Fibroblast of skin of right quadriceps (primary cell): Measurements from ENCODE around the gene PEX11A.

Experiments
- DNase-seq: peaks from one replicate; pipeline ENCODE4 v3.0.0-alpha.2; 2013

PEX11A gene

DNA sequence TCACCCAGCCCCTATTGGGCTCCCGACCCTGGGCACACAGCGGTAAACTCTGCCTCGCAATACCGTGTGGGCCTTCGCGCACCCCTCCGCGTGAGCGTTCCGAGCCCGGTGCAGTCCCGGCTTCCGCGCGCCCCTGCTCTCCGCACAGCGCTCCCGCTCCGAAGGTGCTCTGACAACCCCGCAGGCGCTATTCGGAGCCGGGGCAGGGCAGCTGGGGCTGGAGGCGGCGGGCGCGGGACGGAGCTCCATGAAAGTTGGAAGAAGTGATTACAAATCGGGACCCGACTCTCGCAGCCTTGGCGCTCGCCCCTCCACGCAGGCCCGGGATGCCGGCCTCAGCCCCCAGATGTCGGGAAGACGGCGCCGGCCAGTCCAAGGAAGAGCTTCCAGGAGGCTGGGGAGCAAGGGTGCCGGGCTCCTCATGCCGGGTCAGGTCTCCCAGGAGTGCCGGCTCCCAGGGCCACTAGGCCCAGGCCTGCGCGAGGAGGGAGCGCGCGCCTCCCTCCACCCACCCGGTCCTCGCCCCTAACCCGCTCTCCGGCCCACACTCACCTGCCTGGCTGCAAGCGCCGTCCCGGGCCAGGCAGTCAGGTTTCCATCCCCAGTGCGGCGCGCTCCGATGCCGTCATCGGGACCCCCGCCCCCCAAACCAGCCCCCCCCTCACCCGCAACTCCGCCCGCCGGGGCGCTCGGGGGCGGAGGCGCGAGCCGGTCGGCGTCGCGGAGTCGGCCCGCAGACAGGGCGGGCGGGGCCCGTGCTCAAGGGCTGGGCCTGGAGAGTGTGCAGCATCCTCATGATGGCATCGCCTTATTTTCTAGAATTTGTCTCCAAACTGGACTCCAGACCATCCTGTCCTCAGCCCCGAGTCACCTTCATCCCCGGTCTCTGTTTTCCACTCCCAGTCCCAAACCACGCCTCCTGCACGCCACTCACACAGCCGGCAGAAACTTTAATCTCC lies 35.4 kb downstream of the PEX11A start, which contains the start of gene KIF7:
TSS of gene KIF7 (minus strand) at position 621 of the 959 bp plus-strand sequence. CDS start 2,537 bp downstream, outside the sequence.
- peak; percentile 68 for DNase-seq

DNA sequence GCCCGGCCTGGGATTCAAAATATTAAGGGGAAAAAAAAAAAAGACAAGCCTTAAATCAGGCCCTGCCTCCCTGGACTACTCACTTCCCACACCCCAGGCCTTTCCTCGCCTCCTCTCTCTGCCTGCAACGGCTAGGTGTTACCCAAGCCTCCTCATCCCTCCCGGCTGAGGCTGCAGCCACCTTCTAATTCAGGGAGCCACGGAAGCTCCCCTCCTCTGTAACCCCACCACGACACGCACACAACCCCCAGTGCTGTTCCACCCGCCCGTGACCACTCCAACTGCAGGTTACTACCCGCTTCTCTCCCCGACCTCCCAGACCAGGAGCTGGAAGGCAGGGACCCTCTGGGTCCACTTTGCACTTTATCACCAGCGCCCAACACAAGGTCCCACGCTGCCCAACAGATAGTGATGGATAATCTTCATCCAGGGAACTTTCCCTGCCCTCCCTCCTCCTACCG lies 36.2 kb downstream of the PEX11A start:
- peak; percentile 28 for DNase-seq

DNA sequence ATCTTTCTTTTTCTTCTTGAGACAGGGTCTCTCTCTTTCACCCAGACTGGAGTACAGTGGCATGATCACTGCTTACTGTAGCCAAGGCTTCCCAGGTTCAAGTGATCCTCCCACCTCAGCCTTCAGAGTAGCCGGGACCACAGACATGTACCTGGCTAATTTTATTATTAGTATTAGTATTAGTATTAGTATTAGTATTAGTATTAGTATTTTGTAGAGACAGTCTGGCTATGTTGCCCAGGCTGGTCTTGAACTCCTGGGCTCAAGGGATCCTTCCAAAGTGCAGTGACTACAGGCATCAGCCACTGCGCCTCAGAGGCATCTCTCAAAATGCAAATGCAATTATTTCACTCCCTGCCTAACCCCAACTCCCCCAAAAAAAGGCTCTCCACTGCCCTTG lies 37.0 kb downstream of the PEX11A start:
- DNase-seq, result no peak

DNA sequence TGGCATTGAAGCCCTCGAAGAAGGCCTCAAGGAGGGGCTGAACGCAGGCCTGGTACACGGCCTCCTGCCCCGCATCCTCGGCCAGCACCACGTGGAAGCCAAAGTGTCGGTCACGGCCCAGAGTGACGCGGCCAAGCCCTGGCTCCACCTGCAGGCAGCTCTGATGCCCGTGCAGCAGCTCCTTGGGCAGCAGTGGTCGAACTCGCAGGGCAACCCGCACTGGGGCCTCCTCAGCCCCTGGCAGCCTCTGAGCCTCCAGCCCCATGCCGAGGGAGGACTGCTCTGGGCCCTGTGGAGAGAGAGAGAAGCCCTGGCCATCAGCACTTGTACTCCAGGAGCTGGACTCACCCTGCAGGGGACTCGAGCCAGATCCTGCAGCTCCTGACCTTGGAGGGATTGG lies 37.9 kb downstream of the PEX11A start:
- no peak for DNase-seq

DNA sequence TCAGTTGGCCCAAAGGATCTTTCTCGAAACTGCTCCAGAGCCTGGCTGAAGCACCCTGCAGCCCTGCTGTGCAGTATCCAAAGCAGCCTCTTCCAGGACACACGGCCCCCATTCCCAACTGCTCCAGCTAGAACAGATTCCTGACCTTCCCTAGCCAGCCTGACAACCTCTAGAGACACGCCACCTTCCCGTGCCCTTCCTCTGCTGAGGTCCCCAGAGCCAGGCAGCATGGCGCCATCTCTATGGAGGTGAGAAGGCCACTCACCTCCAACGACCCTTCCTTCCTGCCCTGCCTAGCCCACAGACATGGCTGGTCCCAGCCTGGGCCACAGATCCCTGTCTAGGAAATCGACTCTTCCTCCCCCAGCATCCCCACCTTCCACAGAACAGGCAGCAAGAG lies 38.4 kb downstream of the PEX11A start:
- no peak for DNase-seq

DNA sequence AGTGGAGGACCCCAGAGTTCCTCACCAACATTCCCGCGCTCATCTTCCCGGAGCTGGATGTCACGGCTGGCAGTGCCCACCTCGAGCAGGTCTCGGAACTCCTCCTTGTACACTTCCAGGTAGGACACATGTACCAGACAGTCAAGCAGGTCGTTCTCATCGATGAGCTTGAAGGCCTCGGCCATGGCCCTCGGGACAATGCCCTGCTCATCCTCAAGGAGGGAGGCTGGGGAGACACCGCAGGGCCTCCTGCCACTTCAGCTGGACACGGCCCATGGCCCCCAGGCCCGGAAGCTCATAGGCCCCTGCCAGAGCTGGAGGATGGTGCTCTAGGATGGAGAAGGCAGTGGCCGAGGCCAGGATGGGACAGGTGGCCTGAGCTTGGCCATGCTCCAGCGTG lies 40.8 kb downstream of the PEX11A start:
- no peak for DNase-seq

DNA sequence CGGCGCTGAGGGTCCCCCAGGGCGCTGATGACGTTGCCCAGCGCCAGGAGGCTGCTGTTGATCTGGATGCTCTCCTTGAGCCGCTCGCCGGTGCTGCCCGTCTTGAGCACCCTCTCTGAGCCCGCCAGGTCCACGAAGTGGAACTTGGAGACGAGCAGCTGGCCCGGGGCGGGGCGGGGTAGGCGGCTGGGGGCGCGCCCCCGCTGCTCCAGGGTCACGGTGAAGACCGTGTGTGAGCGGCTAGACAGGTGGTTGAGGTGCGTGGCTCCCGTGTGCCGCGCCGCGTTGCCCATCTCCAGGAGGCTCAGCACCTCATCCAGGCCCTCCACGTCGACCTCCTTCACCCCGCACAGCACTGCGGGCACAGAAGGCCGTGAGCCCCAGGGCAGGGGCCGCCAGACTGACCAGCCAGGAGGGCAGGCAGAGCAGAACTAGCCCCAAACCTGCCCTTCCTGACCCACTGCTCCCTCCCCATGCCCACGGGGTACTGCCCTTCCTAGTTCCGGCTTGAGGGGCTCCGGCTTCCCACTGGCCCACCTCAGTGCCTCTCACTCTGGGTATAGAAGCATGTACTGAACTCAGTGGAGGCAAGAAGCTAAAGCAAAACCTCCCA lies 41.4 kb downstream of the PEX11A start:
- no peak for DNase-seq

DNA sequence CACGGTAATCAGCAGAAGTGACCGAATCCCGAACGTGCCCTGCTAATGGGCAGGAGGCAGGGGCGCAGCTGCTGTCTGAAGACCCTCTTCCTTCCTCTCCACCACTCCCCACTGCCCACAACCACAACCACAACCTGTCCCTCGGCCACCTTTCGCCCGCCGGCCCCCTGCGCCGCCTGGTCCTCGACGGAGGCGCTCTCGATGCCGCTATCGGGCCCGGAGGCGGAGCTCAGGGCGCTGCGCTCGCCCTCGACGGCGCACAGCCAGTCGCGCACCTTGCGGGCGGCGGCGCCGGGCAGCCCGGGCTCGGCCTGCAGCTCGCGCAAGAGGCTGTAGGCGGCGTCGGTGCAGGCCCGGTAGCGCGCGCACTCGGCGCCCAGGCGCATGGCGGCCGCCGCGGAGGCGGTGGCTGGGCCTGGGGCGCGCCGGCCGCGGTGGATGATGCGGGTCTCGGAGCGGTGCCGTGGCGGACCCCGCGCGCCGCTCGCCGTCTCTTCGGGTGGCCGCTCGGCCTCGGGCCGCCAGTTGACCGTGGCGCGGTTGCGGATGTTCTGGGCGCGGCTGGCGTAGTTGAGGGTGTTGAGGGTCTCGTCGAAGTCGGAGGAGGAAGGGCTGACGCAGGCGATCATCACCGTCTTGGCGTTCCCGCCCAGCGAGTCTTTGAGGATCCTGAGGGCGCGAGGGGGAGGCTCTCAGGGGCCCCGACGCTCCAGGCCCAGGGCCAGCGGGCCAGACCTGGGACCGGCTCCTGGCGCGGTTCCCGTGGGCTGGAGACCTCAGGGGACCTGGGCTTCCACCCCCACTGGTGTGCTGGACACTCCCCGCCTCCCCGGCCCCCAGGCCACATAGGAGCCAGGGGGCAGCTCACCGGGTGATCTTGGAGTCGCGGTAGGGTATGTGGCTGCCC lies 42.2 kb downstream of the PEX11A start:
- no peak for DNase-seq

DNA sequence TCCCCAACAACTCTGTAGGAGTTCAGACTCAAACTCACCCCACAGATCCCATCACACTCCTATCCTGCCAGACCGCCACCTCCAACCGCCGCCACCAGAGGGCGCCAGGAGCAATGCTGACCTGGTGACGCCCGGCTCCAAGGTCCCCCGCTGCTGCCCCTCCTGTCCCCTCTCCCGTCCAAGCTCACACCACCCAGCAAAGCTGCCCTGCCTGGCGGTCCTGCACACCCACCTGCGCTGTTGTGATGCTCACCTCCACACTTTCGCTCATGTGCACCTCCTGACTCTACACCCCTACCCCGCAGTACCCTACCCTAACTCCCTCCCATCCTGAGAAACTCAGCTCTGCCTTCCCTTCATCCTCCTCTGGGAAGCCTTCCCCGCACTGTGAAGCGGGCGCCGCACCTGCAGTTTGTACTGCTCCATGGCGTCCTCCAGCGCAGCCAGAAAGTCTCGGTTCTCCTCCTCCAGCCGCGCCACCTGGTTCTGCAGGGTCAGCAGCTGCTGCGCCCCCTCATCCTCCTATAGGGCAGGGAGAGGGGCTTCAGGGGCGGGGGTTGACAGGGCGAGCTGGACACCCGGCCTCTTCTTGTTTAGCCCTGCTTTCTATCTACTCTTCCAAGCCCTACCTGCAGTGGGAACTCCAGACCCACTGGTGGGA lies 43.2 kb downstream of the PEX11A start:
- DNase-seq, result peak; percentile 37

DNA sequence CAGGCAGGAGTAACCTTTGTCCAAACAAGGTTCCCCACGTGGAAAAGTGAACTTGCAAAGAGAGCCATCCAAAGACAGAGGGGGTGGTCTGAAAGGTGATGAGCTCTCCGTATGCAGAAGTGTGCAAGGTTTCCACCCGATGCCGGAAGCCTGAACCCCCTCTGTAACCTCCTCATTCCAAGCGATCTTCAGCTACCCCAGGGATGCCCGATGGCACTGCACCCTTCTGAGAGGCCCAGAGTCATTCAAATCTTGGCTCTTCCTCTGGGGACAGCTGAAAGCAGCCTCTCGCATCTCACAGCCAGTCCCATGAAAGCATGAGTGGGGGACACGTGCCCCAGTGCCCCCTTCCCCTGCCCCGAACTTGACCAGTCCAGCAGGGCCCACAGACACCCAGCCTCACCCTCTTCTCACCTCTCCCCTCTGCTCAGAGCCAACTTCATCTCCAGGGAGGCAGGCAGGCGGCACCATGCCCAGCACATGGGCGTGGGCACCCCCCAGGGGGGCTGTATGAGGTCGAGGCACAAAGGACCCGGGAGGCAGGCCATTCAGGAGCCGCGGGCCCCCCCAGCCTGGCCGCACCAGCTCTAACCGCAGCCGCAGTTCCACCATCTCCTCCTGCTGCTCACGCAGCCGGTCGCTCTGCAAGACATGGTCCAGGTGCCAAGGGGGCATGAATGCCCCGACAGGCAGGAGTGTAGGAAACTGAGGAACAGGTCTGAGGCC lies 44.0 kb downstream of the PEX11A start:
- DNase-seq, result no peak

DNA sequence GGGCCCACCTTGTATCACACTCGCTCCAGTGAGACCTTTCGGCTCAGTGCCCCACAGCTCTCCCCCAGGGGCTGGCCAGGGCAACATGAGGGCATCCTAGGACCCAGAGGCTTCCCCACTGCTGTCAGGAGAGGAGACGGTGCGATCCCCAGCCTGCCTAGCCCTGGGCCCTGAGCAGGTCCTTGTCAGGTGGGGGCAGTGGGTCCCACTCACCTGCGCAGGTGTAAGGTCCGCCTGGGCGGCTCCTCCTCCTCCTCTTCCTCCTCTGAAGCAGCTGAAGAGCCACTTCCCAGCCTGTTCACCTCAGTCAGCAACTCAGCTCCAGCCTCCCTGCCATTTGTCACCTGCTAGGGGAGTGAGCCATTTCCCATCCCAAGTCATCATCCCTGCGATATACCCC lies 44.9 kb downstream of the PEX11A start:
- no peak for DNase-seq

DNA sequence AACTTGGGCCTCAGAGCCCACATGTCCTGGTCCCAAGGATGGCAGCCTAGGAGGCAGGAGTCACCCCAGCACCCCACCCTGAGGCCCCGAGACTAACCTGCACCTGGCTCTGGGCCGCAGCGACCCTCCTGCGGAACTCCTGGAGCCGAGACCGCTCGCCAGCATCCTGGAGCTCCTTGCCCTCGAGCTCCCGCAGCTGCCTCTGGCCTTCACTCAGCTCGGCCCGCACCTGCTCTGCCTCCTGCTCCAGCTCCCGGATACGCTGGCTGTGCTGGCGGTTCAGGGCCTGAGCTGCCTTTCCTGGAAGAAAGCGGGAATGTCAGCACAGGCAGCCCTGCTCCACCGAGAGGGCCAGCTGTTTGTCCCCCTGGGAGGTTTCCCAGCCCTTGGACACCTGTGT lies 48.4 kb downstream of the PEX11A start:
- no peak for DNase-seq

DNA sequence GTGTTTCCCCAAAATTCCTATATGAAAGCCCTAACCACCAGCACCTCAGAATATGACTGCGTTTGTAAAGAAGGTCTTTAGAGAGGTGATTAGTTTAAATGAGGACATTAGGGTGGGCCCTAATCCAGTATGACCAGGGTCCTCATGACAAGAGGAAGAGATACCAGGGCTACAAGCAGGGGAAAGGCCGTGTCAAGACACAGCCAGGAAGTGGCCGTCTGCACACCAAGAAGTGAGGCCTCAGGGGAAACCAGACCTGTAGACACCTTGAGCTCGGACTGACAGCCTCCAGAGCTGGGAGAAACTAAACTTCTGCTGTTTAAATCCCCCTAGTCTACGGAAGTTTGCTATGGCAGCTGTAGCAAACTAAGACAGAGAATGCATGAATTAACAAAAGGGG lies 49.5 kb downstream of the PEX11A start:
- DNase-seq, result no peak

DNA sequence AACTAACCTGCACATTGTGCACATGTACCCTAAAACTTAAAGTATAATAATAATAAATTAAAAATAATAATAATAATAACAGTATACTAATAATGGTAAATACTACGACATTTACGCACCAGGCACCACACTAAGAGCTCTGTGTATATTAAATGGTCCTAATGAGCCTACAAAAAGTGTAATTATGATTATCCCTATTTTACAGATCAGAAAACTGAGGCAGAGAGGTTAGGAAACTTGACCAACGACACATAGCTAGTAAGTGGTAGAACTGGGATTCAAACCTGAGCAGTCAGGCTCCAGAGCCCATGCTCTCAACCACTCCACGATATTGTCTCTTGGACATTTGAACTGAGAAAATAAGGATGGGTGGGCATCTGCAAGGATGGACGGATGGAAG lies 50.3 kb downstream of the PEX11A start:
- DNase-seq, result no peak

DNA sequence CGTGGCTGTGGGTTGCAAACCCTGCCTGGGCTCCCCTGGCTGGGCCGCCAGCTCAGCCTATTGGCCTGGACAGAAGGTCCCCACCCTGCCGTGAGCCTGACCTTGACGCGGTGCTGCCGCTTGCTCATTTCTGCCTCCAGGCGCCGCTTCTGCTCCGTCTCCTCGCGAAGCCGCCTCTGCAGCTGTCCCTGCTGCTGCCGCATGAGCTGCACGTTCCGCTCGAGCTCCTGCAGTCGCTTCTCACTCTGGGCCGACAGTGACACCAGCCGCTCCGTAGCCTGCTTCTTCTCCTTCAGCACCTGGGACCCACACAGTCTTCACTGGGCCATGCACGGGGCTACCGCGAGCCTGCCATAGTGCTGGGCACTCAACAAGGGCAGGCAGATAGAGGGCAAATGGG lies 57.0 kb downstream of the PEX11A start:
- DNase-seq, result no peak

DNA sequence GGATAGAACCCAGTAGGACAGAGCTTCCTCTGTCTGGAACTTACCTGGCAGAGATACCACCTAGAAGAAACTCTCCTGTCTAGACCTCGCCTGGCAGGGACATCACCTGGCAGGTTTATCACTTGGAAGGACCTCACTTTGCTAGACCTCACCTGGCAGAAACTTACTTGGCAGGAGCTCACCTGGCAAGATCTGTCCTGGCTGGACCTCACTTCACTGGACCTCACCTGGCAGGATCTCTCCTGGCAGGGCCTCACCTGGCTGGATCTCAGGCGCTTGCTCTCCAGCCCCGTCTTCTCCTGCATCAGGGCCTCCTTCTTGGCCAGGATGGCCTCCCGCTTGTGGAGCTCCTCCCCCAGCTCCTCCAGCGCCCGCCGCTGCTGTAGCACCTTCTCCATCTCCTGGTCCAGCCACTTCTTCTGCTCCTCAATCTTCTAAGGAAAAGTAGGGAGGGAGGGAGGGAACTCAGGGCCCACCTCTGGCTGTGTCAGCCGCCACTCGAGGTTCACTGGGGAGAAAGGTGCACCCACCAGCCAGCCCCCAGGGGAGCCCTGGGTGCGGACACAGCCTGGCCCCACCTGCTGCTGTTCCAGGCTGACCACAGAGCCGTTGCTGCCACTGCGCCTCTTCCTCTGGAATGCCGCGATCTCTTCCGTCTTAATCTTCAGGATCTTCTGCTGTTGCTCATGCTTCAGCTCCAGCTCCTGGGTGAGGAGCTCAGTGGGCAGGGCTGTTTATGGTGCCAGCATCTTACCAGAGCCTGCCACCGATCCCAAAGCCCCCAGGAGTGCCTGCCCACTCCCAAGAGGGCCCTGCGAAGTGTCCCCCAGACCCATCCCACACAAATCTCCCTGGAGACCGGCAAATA lies 57.8 kb downstream of the PEX11A start:
- no peak for DNase-seq

DNA sequence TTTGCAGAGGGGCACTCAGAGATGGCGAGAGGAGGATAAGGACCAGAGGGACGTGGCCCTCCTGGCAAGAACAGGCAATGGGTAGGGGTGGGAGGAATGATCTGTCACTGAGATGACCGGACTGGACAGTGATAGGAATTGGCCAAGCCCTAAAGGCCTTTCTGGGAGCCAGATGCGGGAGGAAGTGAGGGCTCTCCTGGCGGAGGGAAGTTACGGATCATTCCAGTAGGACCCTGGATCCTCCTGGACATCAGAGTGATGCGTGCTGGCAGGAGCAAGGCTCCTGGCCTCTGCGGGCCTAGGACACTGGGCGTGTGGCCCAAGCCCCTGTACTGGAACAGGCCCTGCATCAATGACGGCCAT lies 58.7 kb downstream of the PEX11A start:
- no peak for DNase-seq
